HG03097 (cell line): ENCODE results near the gene ZBTB21.

Source experiments
- ATAC-seq: cut with Tn5 transposase; IDR thresholded peaks from one replicate; pipeline ENCODE4 v1.9.1; 2021; ENCODE audit not compliant: unreplicated experiment, low FRiP score

The ZBTB21 gene

GRCh38 chr21:42040411-42041180, 30.4 kb upstream of the ZBTB21 start:
- ATAC-seq = no peak

- no peak for ATAC-seq
These were observed 29.8 kb upstream of the ZBTB21 start for GRCh38 chr21:42039911-42040351.

GRCh38 chr21:42039470-42039901, 29.3 kb upstream of the ZBTB21 start:
- ATAC-seq = no peak

GRCh38 chr21:42038826-42039425, 28.8 kb upstream of the ZBTB21 start:
- ATAC-seq = no peak

- no peak for ATAC-seq
These were observed 28.2 kb upstream of the ZBTB21 start for GRCh38 chr21:42038393-42038792.

- ATAC-seq = no peak
These were observed 27.8 kb upstream of the ZBTB21 start for GRCh38 chr21:42037943-42038342.

- ATAC-seq = no peak
These were observed 27.4 kb upstream of the ZBTB21 start for GRCh38 chr21:42037516-42037915.

- no peak for ATAC-seq
These were observed 26.2 kb upstream of the ZBTB21 start for GRCh38 chr21:42036313-42036712.

GRCh38 chr21:42032968-42033367, 22.8 kb upstream of the ZBTB21 start:
- no peak for ATAC-seq

- ATAC-seq = no peak
These were observed 22.1 kb upstream of the ZBTB21 start for GRCh38 chr21:42032266-42032665.

GRCh38 chr21:42031816-42032215, 21.7 kb upstream of the ZBTB21 start:
- no peak for ATAC-seq

GRCh38 chr21:42031241-42031640, 21.1 kb upstream of the ZBTB21 start:
- ATAC-seq = no peak

GRCh38 chr21:42030311-42030710, 20.2 kb upstream of the ZBTB21 start:
- no peak for ATAC-seq

GRCh38 chr21:42028766-42029425, 18.7 kb upstream of the ZBTB21 start:
- no peak for ATAC-seq

GRCh38 chr21:42027822-42028765, 17.9 kb upstream of the ZBTB21 start:
- no peak for ATAC-seq

- ATAC-seq = no peak
These were observed 17.1 kb upstream of the ZBTB21 start for GRCh38 chr21:42027085-42027821.

- ATAC-seq = no peak
These were observed 15.9 kb upstream of the ZBTB21 start for GRCh38 chr21:42026082-42026435.

GRCh38 chr21:42025376-42026081, 15.4 kb upstream of the ZBTB21 start:
- no peak for ATAC-seq

GRCh38 chr21:42022906-42023305, 12.7 kb upstream of the ZBTB21 start:
- ATAC-seq = no peak

- no peak for ATAC-seq
These were observed 11.9 kb upstream of the ZBTB21 start for GRCh38 chr21:42022091-42022430.
